NCI-H1694 treated with DMSO at 0.1 percent for 48 hours (cell line): Measurements from ENCODE around the gene ELMO3.

ENCODE experiments used
- DNase-seq: peaks from one replicate; lab custom pipeline; 2025; lab: John Stamatoyannopoulos, UW

The ELMO3 gene

DNA sequence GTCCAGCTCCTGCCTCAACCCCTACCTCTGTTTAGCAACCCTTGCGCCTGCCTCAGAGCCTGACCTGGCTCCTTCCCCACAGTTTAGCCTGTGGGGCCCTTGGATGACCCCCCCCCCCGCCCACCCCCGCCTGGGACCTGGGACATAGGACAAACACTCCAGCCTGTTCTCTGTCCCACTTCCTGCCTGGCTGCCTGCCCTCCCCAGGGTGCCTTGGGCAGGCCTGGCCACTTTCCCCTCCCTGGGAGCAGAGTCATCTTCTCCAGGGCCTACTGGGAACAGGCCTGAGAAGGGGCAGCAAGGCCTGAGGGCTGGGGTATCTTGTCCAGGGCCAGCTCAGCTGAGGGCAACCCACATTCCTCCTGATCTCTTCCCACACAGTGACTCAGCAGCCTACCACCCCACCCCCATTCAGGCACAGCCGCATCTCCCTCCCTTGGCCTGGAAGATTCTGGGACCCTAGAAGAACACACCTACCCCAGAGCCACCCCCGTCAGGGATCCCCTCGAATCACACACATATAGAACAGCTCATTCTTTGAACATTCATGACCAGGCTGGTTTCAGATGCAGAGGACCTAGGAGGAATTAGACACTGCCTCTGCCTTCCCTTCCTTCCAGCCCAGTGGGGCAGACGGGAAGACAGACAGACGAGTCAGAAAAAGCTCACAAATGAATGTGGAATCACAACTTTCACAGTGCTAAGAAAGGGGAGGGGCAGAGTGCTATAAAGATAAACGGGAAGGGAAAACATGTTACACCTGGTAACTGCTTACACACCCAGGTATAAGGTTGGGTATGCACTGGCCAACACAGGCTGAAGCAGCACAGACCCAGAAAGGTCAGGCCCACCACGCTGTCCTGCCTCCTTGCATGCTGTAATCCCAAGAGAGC is 42.3 kb downstream of the ELMO3 start:
- no peak for DNase-seq

- no peak for DNase-seq
Measured at GRCh38 chr16:67242138-67242730, 43.3 kb downstream of the ELMO3 start.

- DNase-seq: no peak
Measured at GRCh38 chr16:67243481-67243880, 44.5 kb downstream of the ELMO3 start.

GRCh38 chr16:67244387-67245185 is 45.7 kb downstream of the ELMO3 start:
- no peak for DNase-seq

- DNase-seq: no peak
Measured at GRCh38 chr16:67245186-67245585, 46.3 kb downstream of the ELMO3 start.

DNA sequence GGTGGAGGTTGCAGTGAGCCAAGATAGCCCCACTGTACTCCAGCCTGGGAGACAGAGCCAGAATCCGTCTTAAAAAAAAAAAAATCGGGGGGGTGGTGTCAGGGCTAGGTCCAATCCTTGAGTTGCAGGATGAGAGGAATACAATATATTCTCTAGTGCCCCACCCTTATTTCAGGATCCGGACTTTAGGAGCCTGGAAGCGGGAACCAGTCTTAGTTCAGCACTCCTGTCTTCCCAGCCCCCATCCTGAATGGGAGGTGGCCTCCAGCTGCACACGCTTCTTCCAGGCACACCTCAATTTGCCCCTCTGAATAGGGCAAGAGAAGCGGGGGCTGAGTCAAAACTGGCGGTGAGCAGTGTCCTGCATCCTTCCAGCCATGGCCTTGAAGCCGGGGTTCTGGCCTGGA is 46.7 kb downstream of the ELMO3 start:
- DNase-seq: no peak

DNA sequence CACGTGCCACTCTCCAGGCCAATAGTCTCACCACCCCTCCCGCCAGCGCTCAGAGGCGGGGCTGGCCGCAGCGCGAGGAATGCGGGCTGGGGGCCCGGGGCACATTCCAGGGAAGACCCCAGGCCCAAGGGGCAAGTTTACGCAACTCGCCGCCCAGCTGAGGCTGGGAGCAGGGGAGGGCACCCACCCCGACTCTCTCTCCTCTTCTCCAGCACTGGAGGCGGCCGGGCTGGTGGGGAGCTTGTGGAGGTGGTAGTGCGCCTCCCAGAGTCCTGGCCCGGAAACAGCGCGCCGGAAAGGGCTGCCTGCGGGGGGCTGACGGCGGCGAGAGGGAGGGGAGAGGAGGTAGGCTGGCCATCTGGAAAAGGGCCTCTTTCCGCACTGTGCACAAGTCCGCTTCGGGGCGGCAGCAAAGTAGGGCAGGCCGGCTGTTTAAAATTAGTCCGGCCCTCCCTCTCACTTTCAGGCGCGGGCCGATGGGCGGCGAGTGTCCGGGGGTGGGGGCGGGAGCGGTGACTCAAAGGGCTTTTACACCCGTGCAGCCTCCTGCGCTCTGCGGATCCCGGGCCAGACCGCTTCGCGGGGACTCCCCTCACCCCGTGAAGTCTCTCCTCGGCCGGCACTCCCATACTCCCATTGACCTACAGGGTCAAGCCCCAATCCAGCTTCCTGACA is 47.3 kb downstream of the ELMO3 start:
- peak; percentile 28 for DNase-seq

DNA sequence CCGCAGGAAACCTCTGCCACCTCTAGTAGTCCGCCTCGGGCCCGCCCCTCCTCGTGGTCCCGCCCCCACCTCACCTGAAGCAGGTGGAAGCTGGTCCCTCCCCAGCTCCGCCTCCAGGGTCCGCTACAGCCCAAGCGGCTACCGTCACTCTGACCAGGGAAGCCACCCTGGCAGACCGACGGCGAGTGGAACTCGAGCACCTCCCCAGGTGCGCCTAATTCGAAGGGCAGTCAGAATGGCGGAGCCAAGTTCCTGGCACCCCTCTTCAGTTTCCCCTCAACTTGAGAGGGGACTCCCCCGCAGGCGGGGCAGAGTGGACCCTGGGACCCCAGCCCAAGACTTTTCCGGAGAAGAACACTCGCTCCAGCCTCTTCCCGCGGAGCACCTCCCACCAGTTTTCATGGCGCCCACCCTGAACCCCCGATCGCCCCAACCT is 47.8 kb downstream of the ELMO3 start:
- no peak for DNase-seq

GRCh38 chr16:67247192-67248072 is 48.5 kb downstream of the ELMO3 start, which contains the start of gene FHOD1:
FHOD1 (minus strand) TSS chr16:67247481; CDS start chr16:67247410, 71 bp downstream.
- peak; percentile 65 for DNase-seq

DNA sequence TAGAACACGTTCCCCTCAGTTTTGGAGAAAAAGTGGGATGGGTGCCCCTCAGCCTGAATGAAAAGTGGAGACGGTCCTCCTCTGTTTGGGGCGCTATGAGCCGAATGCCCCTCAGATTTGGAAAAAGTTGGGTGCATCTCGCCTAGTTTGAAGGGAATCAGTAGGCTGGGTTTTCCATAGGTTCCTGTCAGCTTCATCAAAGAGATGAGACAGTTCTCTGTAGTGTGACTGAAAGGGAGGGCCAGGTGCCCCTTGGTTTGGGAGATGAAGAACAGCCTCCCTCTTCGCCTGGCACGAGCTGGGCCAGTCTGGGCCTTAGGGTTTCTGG is 49.1 kb downstream of the ELMO3 start:
- DNase-seq: peak; percentile 5

- no peak for DNase-seq
Measured at GRCh38 chr16:67248401-67249177, 49.7 kb downstream of the ELMO3 start, which contains the start of gene SLC9A5. SLC9A5 (plus strand) TSS chr16:67248979; CDS start chr16:67249015, 36 bp downstream.

DNA sequence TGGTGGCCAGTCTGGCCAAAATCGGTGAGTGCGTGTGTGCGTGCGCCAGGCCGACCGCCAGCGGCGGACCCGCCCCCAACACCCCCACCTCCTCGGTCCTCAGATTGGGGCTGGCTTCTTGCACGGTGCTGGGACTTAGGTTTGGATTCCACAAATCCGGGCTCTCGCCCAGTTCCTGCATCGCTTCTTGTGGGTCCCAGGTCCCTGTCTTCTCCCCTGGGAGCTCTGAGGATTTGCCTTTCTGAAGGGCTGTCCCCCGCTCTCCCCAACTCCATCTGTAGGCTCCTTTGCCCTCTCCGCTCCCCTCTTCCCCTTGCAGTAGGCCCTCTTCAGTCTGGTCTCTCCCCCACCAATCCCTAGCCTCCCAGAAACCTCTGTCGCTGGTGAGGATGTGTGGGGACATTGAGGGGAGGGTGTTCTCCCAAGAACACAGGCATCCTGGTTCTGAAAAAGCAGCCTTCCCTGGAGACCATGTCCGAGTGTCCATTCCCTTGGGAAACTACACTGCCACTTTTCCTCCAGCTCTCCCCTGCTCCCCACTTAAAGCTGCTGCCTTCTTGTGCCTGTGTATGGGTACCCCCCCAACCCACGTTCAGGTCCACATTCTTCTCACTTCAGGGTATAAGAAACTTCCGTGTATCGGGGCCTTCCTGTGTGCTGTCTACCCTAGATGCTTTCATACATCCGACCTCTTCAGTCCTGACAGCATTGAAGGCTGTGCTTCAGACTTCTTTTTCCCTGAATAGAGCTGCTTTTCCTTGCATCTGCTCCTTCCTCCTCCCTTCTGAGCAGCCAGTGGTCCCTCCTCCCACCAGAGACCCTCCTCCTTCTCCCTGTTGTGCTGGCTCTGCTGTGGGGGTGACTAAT is 50.5 kb downstream of the ELMO3 start:
- DNase-seq: no peak

GRCh38 chr16:67250045-67250327 is 51.1 kb downstream of the ELMO3 start:
- no peak for DNase-seq

GRCh38 chr16:67252609-67253497 is 53.9 kb downstream of the ELMO3 start:
- DNase-seq: peak; percentile 60
